Osteocyte (in vitro differentiated cells): ENCODE data around the gene TCF19. TPM values are rescaled to one million over a fixed set of nuclear protein-coding genes. Genes with fewer than 3 reads are reported as not detected.
A peak's percentile ranks its signal among the peaks of the same experiment; 100 is the strongest.

Experiments used
- DNase-seq: peaks from one replicate; pipeline ENCODE4 v3.0.0; 2021; ENCODE audit warnings: mixed read lengths; ENCODE audit not compliant: unreplicated experiment; ENCODE audit errors: extremely low spot score
- H3K27ac Mint-ChIP-seq: one replicate; pipeline ENCODE4 v1.8.0; 2021; ENCODE audit warnings: mild to moderate bottlenecking, mixed read lengths; ENCODE audit not compliant: unreplicated experiment
- H3K27me3 Mint-ChIP-seq: one replicate; pipeline ENCODE4 v1.8.0; 2021; ENCODE audit warnings: mixed read lengths; ENCODE audit not compliant: unreplicated experiment
- H3K36me3 Mint-ChIP-seq: one replicate; pipeline ENCODE4 v1.8.0; 2021; ENCODE audit warnings: mixed read lengths; ENCODE audit not compliant: unreplicated experiment
- H3K4me1 Mint-ChIP-seq: one replicate; pipeline ENCODE4 v1.8.0; 2021; ENCODE audit warnings: mixed read lengths; ENCODE audit not compliant: unreplicated experiment
- H3K4me3 Mint-ChIP-seq: one replicate; pipeline ENCODE4 v1.8.0; 2021; ENCODE audit warnings: mild to moderate bottlenecking, moderate library complexity, mixed read lengths; ENCODE audit not compliant: unreplicated experiment
- H3K9me3 Mint-ChIP-seq: one replicate; pipeline ENCODE4 v1.8.0; 2021; ENCODE audit warnings: mixed read lengths; ENCODE audit not compliant: unreplicated experiment
- CTCF ChIP-seq: fragments of 200-600 bp; sonication (generic); IDR thresholded peaks from 2 replicates; pipeline ENCODE4 v1.5.0; 2021; ENCODE audit warnings: antibody characterized with exemption, mild to moderate bottlenecking, moderate library complexity
- total RNA-seq: library from RNA; stranded (reverse); gene quantifications from 2 replicates; pipeline ENCODE4 v1.2.1, GENCODE V29; 2021

TCF19 gene
- total RNA-seq, 1 donor from 2014 or later, result 8.8 TPM

- Mint-ChIP-seq H3K4me1 (peaks cover 26% of the 10 kb centered on the region), H3K9me3 (no peaks in the 10 kb centered on the region), H3K27ac (no peak overlapping the region), H3K36me3 (no peaks in the 10 kb centered on the region), H3K4me3 (no peak overlapping the region), H3K27me3 (no peaks in the 10 kb centered on the region)
- TF ChIP-seq CTCF, result no peak
- no peak for DNase-seq
These were observed 44.1 kb downstream of the TCF19 start for GRCh38 chr6:31202259-31203166.

- no peaks in the 10 kb centered on the region for H3K9me3 Mint-ChIP-seq
- H3K27ac Mint-ChIP-seq, result peak overlapping the region; percentile 79
- no peak for TF ChIP-seq CTCF
- no peaks in the 10 kb centered on the region for H3K27me3 Mint-ChIP-seq
- no peaks in the 10 kb centered on the region for H3K36me3 Mint-ChIP-seq
- H3K4me3 Mint-ChIP-seq, result peak overlapping the region; percentile 69
- no peak for DNase-seq
- H3K4me1 Mint-ChIP-seq, result peaks cover 23% of the 10 kb centered on the region
These were observed 45.1 kb downstream of the TCF19 start for GRCh38 chr6:31203345-31203979.

GRCh38 chr6:31204751-31205145 is 46.4 kb downstream of the TCF19 start:
- TF ChIP-seq CTCF, result no peak
- Mint-ChIP-seq H3K4me3 (no peak overlapping the region), H3K36me3 (no peaks in the 10 kb centered on the region), H3K27ac (peak overlapping the region; percentile 67), H3K4me1 (peaks cover 20% of the 10 kb centered on the region), H3K9me3 (no peaks in the 10 kb centered on the region), H3K27me3 (peaks cover 6% of the 10 kb centered on the region)
- DNase-seq, result no peak

GRCh38 chr6:31205638-31206037 is 47.2 kb downstream of the TCF19 start:
- no peak for DNase-seq
- H3K36me3 Mint-ChIP-seq, result no peaks in the 10 kb centered on the region
- H3K4me3 Mint-ChIP-seq, result no peak overlapping the region
- TF ChIP-seq CTCF, result no peak
- H3K27ac Mint-ChIP-seq, result no peak overlapping the region
- peaks cover 20% of the 10 kb centered on the region for H3K4me1 Mint-ChIP-seq
- H3K9me3 Mint-ChIP-seq, result no peaks in the 10 kb centered on the region
- H3K27me3 Mint-ChIP-seq, result peaks cover 10% of the 10 kb centered on the region

GRCh38 chr6:31208506-31208905 is 50.1 kb downstream of the TCF19 start:
- TF ChIP-seq CTCF, result no peak
- no peak overlapping the region for H3K4me3 Mint-ChIP-seq
- H3K27ac Mint-ChIP-seq, result no peak overlapping the region
- no peaks in the 10 kb centered on the region for H3K36me3 Mint-ChIP-seq
- DNase-seq, result no peak
- peaks cover 10% of the 10 kb centered on the region for H3K4me1 Mint-ChIP-seq
- no peaks in the 10 kb centered on the region for H3K9me3 Mint-ChIP-seq
- H3K27me3 Mint-ChIP-seq, result peaks cover 19% of the 10 kb centered on the region
